Stimulated activated naive CD4-positive, alpha-beta T cell (primary cell): ENCODE data around the gene TMEM175.
"Not testable (repeated sequence)": the region's sequence is repeated elsewhere in the genome, so short reads cannot be mapped to it uniquely, and the experiment has no call there.

Experiments
- DNase-seq, 6 experiments: peaks; one replicate each; lab custom pipeline; 2025; lab: John Stamatoyannopoulos, UW

TMEM175 gene

GRCh38 chr4:990746-991367 lies 58.6 kb downstream of the TMEM175 start:
- DNase-seq, result no peak

- no peak for DNase-seq
These were observed 59.4 kb downstream of the TMEM175 start for GRCh38 chr4:991451-992296.

- no peak for DNase-seq
These were observed 60.2 kb downstream of the TMEM175 start for GRCh38 chr4:992297-993110.

- DNase-seq, result no peak
These were observed 61.1 kb downstream of the TMEM175 start, which contains the start of gene SLC26A1 for GRCh38 chr4:993111-994029. SLC26A1 (minus strand) TSS chr4:993404; CDS start chr4:991703, 1,701 bp downstream.

GRCh38 chr4:995311-996026 lies 63.2 kb downstream of the TMEM175 start:
- no peak for DNase-seq

DNA sequence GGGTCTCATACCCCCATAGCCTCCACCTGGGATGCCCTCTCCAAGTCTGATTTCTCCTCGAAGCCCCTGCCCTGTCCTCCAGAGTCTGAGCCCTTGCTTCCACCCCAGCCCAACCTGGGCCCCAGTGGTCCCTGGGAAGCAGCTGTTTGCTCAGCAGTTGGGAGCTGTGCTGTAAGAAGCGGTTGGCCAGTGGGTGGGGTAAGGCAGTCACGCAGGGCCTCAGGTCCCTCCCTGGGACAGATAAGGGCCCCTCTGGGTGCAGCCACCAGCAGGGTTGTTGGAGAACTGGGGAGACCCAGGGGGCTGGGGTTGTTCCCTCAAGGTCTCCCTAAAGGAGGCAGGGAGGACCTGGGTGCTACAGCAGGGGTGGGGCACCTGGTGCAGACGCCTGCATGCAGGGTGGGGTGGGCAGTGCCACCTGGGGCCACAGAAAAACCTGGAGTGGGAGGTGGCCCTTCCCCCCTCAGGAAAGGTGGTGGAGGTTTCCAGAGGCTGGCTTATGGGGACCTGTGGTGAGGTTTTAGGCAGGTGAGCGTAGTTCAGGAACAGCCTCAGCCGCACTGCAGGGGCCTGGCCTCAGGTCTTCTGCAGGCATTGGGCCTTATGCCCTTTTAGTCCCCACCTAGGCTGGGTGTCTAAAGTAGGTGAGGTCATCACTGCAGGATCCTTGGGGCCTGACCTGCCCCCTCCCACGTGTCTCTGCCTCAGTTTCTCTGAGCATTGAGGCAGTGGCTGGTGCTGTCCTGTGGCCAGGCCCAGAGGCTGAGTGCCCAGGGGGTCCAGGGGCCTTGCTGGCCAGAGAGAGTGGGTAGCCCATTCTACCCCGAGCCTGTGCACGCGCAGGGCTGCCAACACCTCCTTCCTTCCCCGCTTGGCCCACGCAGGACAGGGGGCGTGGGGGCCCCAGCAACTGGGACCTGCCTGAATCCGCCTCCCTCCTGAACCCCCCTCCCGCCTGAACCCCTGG lies 64.1 kb downstream of the TMEM175 start:
- no peak for DNase-seq

GRCh38 chr4:996997-997374 lies 64.7 kb downstream of the TMEM175 start:
- no peak for DNase-seq

GRCh38 chr4:997375-998071 lies 65.3 kb downstream of the TMEM175 start:
- no peak for DNase-seq

DNA sequence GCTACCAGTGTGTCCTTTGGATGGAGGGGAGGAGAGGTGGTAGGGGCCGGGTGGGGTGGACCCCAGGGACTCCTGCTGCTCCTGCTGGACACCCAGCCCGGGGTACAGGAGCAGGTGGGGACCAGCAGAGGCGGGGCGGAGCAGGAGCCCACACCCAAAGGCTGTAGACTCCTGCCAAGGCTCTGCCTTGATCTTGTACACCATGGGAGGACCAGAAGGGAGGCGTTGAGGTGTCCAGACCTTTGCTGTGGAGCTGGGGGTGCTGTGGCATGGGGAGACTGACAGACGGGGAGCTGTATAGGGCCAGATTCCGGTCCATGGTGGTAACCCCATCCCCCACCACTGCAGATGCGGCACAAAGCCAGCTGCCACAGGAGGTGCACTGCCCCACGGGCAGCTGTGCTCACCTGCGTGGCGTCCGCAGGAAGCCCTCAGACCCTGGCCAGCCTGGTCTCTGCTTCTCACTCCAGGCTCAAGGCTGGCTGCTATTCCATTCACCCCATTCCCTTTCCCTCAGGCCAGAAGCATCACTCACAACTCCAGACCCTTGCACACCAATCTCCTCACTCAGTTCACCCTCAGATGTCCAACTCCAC lies 65.9 kb downstream of the TMEM175 start:
- no peak for DNase-seq

DNA sequence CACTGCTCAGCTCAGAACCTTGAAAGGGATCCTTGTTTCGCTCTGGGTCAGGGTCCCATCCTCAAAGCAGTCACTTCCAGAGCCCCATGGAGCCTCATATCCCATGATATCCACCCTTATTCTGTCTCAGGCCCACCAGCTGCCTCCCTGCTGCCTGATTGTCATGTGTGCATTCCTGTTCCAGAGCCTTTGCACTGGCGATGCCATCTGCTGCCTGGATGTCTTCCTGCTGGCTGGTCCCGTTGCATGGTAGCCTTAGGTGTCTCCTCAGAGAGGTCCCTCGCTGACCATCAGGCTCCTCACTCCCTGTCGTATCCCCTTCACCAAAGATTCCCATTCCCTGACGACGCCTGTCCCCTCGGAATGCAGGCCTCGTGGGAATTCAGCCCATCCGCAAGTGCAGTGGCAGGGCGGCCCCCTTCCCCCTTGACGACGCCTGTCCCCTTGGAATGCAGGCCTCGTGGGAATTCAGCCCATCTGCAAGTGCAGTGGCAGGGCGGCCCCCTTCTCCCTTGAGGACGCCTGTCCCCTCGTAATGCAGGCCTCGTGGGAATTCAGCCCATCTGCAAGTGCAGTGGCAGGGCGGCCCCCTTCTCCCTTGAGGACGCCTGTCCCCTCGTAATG lies 67.1 kb downstream of the TMEM175 start:
- not testable (repeated sequence) for DNase-seq

DNA sequence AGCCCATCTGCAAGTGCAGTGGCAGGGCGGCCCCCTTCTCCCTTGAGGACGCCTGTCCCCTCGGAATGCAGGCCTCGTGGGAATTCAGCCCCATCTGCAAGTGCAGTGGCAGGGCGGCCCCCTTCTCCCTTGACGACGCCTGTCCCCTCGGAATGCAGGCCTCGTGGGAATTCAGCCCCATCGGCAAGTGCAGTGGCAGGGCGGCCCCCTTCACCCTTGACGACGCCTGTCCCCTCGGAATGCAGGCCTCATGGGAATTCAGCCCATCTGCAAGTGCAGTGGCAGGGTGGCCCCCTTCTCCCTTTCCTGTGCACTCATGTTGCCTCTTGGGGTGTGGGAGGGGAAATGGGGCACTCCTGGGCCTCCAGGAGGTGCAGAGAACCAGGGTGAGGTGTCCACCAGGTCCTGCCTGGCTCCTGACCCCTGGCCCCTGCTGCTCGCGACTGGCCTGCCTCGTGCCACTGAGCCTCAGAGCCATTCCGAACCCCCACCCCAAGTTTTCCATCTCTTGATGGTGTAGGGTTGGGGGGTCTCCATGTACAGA lies 67.7 kb downstream of the TMEM175 start:
- DNase-seq, result no peak

GRCh38 chr4:1000686-1001260 lies 68.5 kb downstream of the TMEM175 start:
- no peak for DNase-seq

DNA sequence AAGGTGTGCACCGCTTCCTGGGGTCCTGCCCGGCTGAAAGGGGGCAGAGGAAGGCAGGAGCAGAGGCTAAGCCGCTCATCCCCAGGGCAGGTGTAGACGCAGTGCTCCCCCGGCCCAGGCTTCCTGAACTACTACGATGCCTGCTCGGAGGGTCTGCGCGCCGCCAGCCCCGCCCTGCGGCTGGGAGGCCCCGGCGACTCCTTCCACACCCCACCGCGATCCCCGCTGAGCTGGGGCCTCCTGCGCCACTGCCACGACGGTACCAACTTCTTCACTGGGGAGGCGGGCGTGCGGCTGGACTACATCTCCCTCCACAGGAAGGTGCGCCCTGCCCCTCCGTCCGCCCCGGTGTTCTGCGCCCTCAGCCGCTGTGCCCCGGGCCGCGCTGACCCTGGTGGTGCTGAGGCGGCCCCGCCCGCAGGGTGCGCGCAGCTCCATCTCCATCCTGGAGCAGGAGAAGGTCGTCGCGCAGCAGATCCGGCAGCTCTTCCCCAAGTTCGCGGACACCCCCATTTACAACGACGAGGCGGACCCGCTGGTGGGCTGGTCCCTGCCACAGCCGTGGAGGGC lies 69.4 kb downstream of the TMEM175 start:
- DNase-seq, result no peak

- no peak for DNase-seq
These were observed 69.9 kb downstream of the TMEM175 start for GRCh38 chr4:1002131-1002630.

DNA sequence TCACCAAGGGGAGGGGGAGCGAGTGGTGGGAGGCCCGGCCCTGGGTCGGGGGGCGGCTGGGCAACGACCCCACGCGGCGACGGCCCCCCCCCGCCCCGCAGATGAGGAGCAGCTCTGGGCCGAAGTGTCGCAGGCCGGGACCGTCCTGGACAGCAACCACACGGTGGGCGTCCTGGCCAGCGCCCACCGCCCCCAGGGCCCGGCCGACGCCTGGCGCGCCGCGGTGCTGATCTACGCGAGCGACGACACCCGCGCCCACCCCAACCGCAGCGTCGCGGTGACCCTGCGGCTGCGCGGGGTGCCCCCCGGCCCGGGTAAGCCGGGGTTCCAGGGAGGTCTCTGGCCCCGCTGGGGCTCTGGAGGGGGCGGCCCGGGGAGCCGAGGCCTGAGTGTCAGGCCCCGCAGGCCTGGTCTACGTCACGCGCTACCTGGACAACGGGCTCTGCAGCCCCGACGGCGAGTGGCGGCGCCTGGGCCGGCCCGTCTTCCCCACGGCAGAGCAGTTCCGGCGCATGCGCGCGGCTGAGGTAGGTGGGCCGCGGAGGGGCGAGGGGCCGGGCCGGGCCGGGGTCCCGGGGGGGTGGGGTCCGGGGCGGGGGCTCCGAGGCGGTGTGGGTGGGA lies 70.5 kb downstream of the TMEM175 start:
- DNase-seq, result no peak

- DNase-seq, result no peak
These were observed 71.2 kb downstream of the TMEM175 start for GRCh38 chr4:1003271-1004070.
